Measurements from ENCODE around the gene ALG6. TPM values are rescaled to one million over a fixed set of nuclear protein-coding genes. Genes with fewer than 3 reads are reported as not detected.

Gene ALG6
- total RNA-seq, 4 donors from 2014 or later, result 5.7 to 21.8 (median 10.5) TPM

- no peak for TF ChIP-seq CTCF (IDR thresholded peaks at IDR 0.05; ENCODE audit: low read depth)
Observed at GRCh38 chr1:63466759-63467158, 99.3 kb downstream of the ALG6 start.

- no peak for TF ChIP-seq CTCF (IDR thresholded peaks at IDR 0.05; ENCODE audit: low read depth)
Observed at GRCh38 chr1:63475761-63476160, 108.3 kb downstream of the ALG6 start.

GRCh38 chr1:63480057-63480456, 112.6 kb downstream of the ALG6 start:
- no peak for TF ChIP-seq CTCF (IDR thresholded peaks at IDR 0.05; ENCODE audit: low read depth)

- TF ChIP-seq CTCF (IDR thresholded peaks at IDR 0.05; ENCODE audit: low read depth), result no peak
Observed at GRCh38 chr1:63486629-63487028, 119.2 kb downstream of the ALG6 start.

GRCh38 chr1:63487336-63488065, 120.1 kb downstream of the ALG6 start:
- TF ChIP-seq CTCF (IDR thresholded peaks at IDR 0.05; ENCODE audit: low read depth), result no peak

Small RNA genes lying within 50 kb of the gene (small RNA-seq; reads per million reads assigned to genes)
- 0.73 reads per million for gene MIR6068
- 0.49 reads per million for gene RF00019

Other genes starting within 250 kb of the ALG6 start
- not detected for gene FOXD3, start 45.1 kb upstream of the ALG6 start, total RNA-seq
- 10 to 100 TPM in 2 of 4 donors, 1 to 10 TPM in 2; 9.2 to 10.2 (median 9.9) TPM for gene ITGB3BP, start 155.6 kb downstream of the ALG6 start, total RNA-seq
- 10 to 100 TPM in 2 of 4 donors, 1 to 10 TPM in 2; 2.8 to 46.0 (median 7.9) TPM for gene EFCAB7, start 155.9 kb downstream of the ALG6 start, total RNA-seq
- 100 to 1,000 TPM; 111 to 275 (median 132) TPM for gene PGM1, start 225.8 kb downstream of the ALG6 start, total RNA-seq

All from subcutaneous adipose tissue (tissue), 4 donors.